PC-3 (cell line): ENCODE results near the gene CNIH1. TPM values are rescaled to one million over a fixed set of nuclear protein-coding genes. Genes with fewer than 3 reads are reported as not detected.
A peak's percentile ranks its signal among the peaks of the same experiment; 100 is the strongest.
"Not testable (repeated sequence)": the region's sequence is repeated elsewhere in the genome, so short reads cannot be mapped to it uniquely, and the experiment has no call there.

ENCODE experiments used
- ATAC-seq: fragments of 200-7000 bp; cut with Tn5 transposase; 2 replicates; pipeline ENCODE4 v1.9.1; 2020; ENCODE audit warnings: mild to moderate bottlenecking, moderate library complexity
- BruUV-seq: library from RNA; stranded (reverse); fragments of 400-500 nt; replicated peaks from 2 replicates; lab custom pipeline; 2021; lab: Mats Ljungman, UMichigan
- CTCF ChIA-PET: fragments of 300-600 bp; sonication (Branson Sonifier 250); formaldehyde crosslinking; loops from one replicate; lab custom pipeline; 2022; ENCODE audit warnings: antibody characterized with exemption; lab: Charles Lee
- POLR2A ChIA-PET: fragments of 300-600 bp; sonication (Branson Sonifier 250); formaldehyde crosslinking; loops from one replicate; lab custom pipeline; 2022; ENCODE audit warnings: antibody characterized with exemption; ENCODE audit not compliant: unreplicated experiment; lab: Charles Lee
- DNase-seq: peaks from one replicate; pipeline ENCODE4 v3.0.0-alpha.2; 2015
- H2AFZ ChIP-seq: fragments of 300-600 bp; sonication (generic); 2 replicates; pipeline ENCODE4 v1.6.0; 2016; ENCODE audit warnings: antibody characterized with exemption, low read length
- H3F3A ChIP-seq: fragments of 300-600 bp; sonication (generic); one replicate; pipeline ENCODE4 v1.6.0; 2017; ENCODE audit warnings: antibody characterized with exemption, low read length, control low read depth, mild to moderate bottlenecking; ENCODE audit not compliant: unreplicated experiment
- H3K27ac ChIP-seq: fragments of 300-600 bp; sonication (generic); 2 replicates; pipeline ENCODE4 v1.5.1; 2016; ENCODE audit warnings: mild to moderate bottlenecking, low read length
- H3K27me3 ChIP-seq: fragments of 300-600 bp; sonication (generic); 2 replicates; pipeline ENCODE4 v1.6.1; 2016; ENCODE audit warnings: low read length, mixed read lengths
- H3K36me3 ChIP-seq: fragments of 300-600 bp; sonication (generic); 2 replicates; pipeline ENCODE4 v1.6.1; 2016; ENCODE audit warnings: low read depth, mixed run types, low read length, mixed read lengths
- H3K4me1 ChIP-seq: fragments of 300-600 bp; sonication (generic); 2 replicates; pipeline ENCODE4 v1.5.1; 2016; ENCODE audit warnings: low read length; ENCODE audit not compliant: insufficient read depth
- H3K4me2 ChIP-seq: fragments of 300-600 bp; sonication (generic); 2 replicates; pipeline ENCODE4 v1.6.0; 2016; ENCODE audit warnings: low read length
- H3K4me3 ChIP-seq: fragments of 300-600 bp; sonication (generic); 2 replicates; pipeline ENCODE4 v1.5.1; 2016; ENCODE audit warnings: mild to moderate bottlenecking, low read length, mixed read lengths
- H3K79me2 ChIP-seq: fragments of 300-600 bp; sonication (generic); 2 replicates; pipeline ENCODE4 v1.6.1; 2017; ENCODE audit warnings: low read length, mixed read lengths
- H3K9ac ChIP-seq: fragments of 300-600 bp; sonication (generic); 2 replicates; pipeline ENCODE4 v1.6.0; 2016; ENCODE audit warnings: mild to moderate bottlenecking, low read length
- H3K9me2 ChIP-seq: fragments of 300-600 bp; sonication (generic); replicated peaks from 2 replicates; pipeline ENCODE4 v1.6.1; 2016; ENCODE audit warnings: mixed run types, low read length, mixed read lengths
- H3K9me3 ChIP-seq: fragments of 300-600 bp; sonication (generic); 2 replicates; pipeline ENCODE4 v1.6.1; 2016; ENCODE audit warnings: low read length, mixed read lengths
- H4K20me1 ChIP-seq: fragments of 300-600 bp; sonication (generic); 2 replicates; pipeline ENCODE4 v1.6.1; 2016; ENCODE audit warnings: low read length, mixed read lengths
- CTCF ChIP-seq: fragments of 300-600 bp; sonication (generic); conservative IDR thresholded peaks from 2 replicates; pipeline ENCODE4 v1.5.1; 2017; ENCODE audit warnings: antibody characterized with exemption, low read depth, mild to moderate bottlenecking, low read length
- EZH2 ChIP-seq: fragments of 300-600 bp; sonication (generic); IDR thresholded peaks from one replicate; pipeline ENCODE4 v1.6.1; 2017; ENCODE audit warnings: antibody characterized with exemption, mild to moderate bottlenecking, low read length; ENCODE audit not compliant: unreplicated experiment
- EZH2phosphoT487 ChIP-seq: fragments of 300-600 bp; sonication (generic); IDR thresholded peaks from 2 replicates; pipeline ENCODE4 v1.6.1; 2018; ENCODE audit warnings: mild to moderate bottlenecking, antibody characterized with exemption, low read length, borderline replicate concordance
- intact Hi-C: fragments of 100-400 bp; cut with micrococcal nuclease; formaldehyde crosslinking; loops from 2 replicates; pipeline ENCODE4 v1.9.0; 2023
- total RNA-seq: library from RNA; depleted of rRNA; stranded (reverse); fragments of >200 nt; gene quantifications from 2 replicates; pipeline ENCODE4 v1.2.3, GENCODE V29; 2014

The CNIH1 gene
- total RNA-seq, 1 experiment from 2014 or later, result 194 TPM

DNA sequence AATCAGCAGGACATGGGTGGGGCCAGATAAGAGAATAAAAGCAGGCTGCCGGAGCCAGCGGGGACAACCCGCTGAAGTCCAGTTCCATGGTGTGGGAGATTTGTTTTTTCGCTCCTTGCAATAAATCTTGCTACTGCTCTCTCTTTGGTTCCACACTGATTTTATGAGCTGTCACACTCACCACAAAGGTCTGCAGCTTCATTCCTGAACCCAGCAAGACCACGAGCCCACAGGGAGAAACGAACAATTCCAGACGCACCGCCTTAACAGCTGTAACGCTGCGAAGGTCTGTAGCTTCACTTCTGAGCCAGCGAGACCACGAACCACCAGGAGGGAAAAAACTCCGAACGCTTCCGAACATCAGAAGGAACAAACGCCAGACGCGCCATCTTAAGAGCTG, 2.8 kb upstream of the CNIH1 start:
- no peak for DNase-seq
- no peak overlapping the region for H3K4me2 ChIP-seq
- intact Hi-C loops, result loop anchor here (5.0 kb wide), 1 partner anchor 232 kb away; no protein-coding TSS in a partner anchor
- BruUV-seq, result no TSS peak
- H3K36me3 ChIP-seq, result no peaks in the 10 kb centered on the region
- peaks cover 14% of the 10 kb centered on the region for H4K20me1 ChIP-seq
- no peak overlapping the region for H2AFZ ChIP-seq
- H3K4me1 ChIP-seq, result peaks cover 40% of the 10 kb centered on the region
- no peaks in the 10 kb centered on the region for H3K9me2 ChIP-seq
- POLR2A ChIA-PET, result no interaction called here
- TF ChIP-seq EZH2phosphoT487 (no peak), CTCF (no peak), EZH2 (no peak)
- no peak overlapping the region for H3K4me3 ChIP-seq
- no peaks in the 10 kb centered on the region for H3K9me3 ChIP-seq
- H3K9ac ChIP-seq, result no peak overlapping the region
- no peak for ATAC-seq
- no peak overlapping the region for H3K27ac ChIP-seq
- no peaks in the 10 kb centered on the region for H3K27me3 ChIP-seq
- H3K79me2 ChIP-seq, result peaks cover 18% of the 10 kb centered on the region
- CTCF ChIA-PET, result no interaction called here
- no peaks in the 10 kb centered on the region for H3F3A ChIP-seq

- H3K27ac ChIP-seq, H3K4me2 ChIP-seq, H3F3A ChIP-seq, ATAC-seq, H3K9ac ChIP-seq, POLR2A ChIA-PET, BruUV-seq, CTCF ChIA-PET, DNase-seq, H3K4me3 ChIP-seq, H3K9me3 ChIP-seq, H3K36me3 ChIP-seq, H3K27me3 ChIP-seq, H2AFZ ChIP-seq, H3K9me2 ChIP-seq: not testable (repeated sequence)
- Histone ChIP-seq H3K4me1 (peaks cover 49% of the 10 kb centered on the region), H4K20me1 (peaks cover 23% of the 10 kb centered on the region), H3K79me2 (peaks cover 29% of the 10 kb centered on the region)
- intact Hi-C loops, result loop anchor here (5.0 kb wide), 1 partner anchor 231 kb away; no protein-coding TSS in a partner anchor
Observed at GRCh38 chr14:54442961-54443360, 1.8 kb upstream of the CNIH1 start.

GRCh38 chr14:54440476-54440872, 700 bp downstream of the CNIH1 start:
- H3K4me2 ChIP-seq, result peak overlapping the region; percentile 83
- no peaks in the 10 kb centered on the region for H3K9me2 ChIP-seq
- H3K9ac ChIP-seq, result peak overlapping the region; percentile 81
- no peaks in the 10 kb centered on the region for H3K27me3 ChIP-seq
- peak overlapping the region; percentile 7; the same call in 1 of the 2 replicates for H2AFZ ChIP-seq
- peaks cover 44% of the 10 kb centered on the region for H4K20me1 ChIP-seq
- peaks cover 6% of the 10 kb centered on the region; the same call in 1 of the 2 replicates for H3K36me3 ChIP-seq
- TF ChIP-seq EZH2phosphoT487, result no peak
- TF ChIP-seq CTCF, result no peak
- no peak for TF ChIP-seq EZH2
- ATAC-seq (no peak), DNase-seq (no peak)
- BruUV-seq, result no TSS peak
- peaks cover 9% of the 10 kb centered on the region for H3F3A ChIP-seq
- CTCF ChIA-PET, result no interaction called here
- POLR2A ChIA-PET, result no interaction called here
- H3K4me3 ChIP-seq, result peak overlapping the region; percentile 74
- no peaks in the 10 kb centered on the region for H3K9me3 ChIP-seq
- peak overlapping the region; percentile 74 for H3K27ac ChIP-seq
- peaks cover 53% of the 10 kb centered on the region for H3K79me2 ChIP-seq
- intact Hi-C loops, result loop anchor here (2.0 to 5.0 kb wide), 3 partner anchors 40 to 332 kb away; no protein-coding TSS in a partner anchor
- peaks cover 53% of the 10 kb centered on the region for H3K4me1 ChIP-seq
